C4-2B (cell line): ENCODE results near the gene PDGFB.

Source experiments
- CTCF ChIP-seq: fragments of 450-650 bp; conservative IDR thresholded peaks from 2 replicates; pipeline ENCODE4 v1.5.1; 2017; ENCODE audit warnings: mild to moderate bottlenecking
- ZFX ChIP-seq: fragments of 450-650 bp; IDR thresholded peaks from 2 replicates; pipeline ENCODE4 v1.6.1; 2017

- TF ChIP-seq CTCF (no peak), ZFX (no peak)
These were observed 8.2 kb downstream of the PDGFB start for GRCh38 chr22:39236321-39237317.
